GM18526 (cell line): ENCODE data around the gene ESR1.

ENCODE experiments used
- POLR2A ChIP-seq: IDR thresholded peaks from 3 replicates; pipeline ENCODE4 v1.6.1; 2011; ENCODE audit not compliant: insufficient read length; ENCODE audit errors: extremely low read depth

Gene ESR1

DNA sequence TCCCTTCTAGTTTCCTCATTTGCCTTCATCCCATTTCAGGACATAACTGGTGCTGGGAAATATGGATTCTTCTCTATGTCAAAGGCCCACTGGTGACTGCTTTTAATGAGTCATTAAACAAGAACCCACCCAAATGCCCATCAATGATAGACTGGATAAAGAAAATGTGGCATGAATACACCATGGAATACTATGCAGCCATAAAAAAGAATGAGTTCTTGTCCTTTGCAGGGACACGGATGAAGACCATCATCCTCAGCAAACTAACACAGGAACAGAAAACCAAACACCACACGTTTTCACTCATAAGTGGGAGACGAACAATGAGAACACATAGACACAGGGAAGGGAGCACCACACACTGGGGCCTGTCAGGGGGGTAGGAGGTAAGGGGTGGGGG lies 310.7 kb downstream of the ESR1 start:
- TF ChIP-seq POLR2A = no peak

DNA sequence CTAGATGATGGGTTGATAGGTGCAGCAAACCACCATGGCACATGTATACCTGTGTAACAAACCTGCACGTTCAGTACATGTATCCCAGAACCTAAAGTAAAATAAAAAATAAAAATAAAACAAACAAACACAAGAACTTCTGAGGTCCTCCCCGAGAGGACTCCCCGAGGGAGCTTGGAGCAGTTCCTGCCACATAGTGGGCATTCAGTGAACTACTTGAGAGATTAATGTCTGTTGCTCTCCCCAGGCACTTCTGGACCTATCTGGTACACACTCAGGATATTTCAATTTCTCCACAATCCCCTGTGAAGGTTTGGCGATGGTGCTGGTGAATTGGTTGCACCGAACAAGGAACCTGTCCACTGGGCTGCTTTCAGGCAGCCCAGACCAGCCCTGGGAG lies 311.2 kb downstream of the ESR1 start:
- TF ChIP-seq POLR2A = no peak

DNA sequence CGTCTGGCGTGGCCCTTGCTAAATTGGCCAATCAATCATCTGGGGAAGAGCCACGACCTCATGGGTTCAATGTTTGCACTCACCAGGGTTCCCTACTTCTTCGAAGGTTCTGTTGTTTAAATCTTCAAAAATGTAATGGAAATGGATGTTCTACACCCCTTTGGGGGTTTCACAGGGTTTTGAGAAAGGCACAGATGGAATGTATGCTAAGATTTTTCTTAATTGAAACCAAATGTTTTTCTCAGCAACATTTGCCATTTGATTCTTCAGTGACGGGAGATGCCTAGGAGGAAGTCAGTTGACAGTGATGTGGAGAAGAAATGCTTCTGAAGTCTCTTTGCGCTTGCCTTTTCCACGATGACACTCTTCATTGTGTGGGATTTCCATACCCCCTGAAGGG lies 312.3 kb downstream of the ESR1 start:
- no peak for TF ChIP-seq POLR2A

DNA sequence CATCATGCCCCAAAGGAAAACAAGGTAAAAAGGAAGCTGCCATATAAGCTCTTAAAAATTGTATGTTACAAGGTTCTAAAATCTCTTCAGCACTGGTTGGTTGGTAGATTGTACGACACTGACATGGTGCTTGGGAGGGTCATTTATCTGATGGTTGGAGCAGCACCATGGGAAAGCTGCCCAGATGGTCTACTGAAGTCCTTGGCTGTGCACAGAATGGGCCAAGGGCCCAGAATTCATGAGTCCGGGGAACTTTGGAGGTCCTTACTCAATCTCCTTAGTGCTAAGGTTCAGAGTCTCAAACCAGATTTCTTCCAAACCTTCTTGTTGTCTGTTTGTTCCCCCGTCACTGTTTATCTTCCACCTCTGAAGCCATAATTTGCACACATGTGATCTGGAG lies 314.4 kb downstream of the ESR1 start:
- TF ChIP-seq POLR2A = no peak

DNA sequence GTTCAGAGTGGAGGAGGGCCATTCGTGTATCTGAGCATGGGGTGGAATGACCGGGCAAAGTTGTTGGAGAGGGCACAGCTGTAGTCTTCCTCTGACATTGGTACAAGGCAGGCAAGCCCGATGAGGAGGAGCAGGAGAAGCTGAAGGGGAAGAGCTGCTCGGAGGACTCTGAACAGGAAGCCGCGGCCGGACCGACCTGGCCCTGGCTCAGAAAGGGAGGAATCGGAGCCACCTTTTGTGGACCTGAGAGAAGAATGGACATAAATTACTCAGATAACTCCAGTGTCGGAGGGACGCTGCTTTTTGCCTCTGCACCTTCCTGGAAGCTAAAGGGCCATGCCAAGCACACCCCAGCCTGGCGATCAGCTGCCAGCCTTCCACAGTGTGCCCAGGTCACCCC lies 315.0 kb downstream of the ESR1 start:
- no peak for TF ChIP-seq POLR2A

DNA sequence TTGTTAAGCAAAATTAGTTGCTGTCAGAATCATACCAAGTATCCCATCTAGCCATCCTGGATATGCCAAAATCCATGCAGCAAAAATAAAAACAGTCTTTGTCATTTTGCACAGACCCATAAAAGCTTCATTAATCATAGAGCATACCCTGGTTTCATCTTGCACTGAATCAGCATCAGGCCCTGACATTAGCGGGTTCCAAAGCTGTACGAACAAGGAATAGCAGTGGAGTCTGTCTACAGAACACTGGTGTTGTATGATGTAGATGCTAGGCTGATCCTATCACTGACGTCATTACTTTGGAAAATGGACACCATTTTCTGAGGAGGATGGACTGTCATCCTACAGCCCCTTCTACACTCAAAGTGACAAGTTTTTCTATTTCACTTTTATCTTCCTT lies 315.6 kb downstream of the ESR1 start:
- TF ChIP-seq POLR2A = no peak

DNA sequence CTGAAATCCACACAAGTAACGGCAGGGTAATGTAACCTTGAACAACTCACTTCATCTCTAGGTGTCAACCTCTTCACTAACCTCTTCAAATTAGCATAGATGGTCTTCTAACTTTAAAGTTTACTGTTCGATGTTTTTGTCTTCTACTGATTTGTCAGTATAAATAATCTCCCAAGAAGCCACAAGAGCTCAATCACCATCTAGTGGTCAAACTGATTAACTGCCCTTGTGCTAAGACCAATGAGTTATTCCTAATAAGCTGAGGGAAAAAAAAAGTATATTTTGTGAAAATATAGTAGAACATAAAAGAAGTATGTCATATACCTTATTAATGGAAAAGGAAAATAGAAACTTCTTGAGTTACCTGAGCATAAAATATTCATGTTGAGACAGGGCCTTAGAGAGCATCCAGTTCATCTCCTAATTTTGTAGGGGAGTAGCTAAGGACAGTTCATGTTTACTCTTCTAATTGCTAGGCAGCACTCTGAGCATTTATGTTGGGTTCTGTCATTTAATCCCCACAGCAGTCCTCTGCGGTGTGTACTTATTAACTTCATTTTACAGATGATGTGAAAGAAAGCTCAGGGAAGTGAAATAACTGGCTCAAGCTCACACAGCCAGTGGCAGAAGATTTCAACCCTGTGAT lies 317.1 kb downstream of the ESR1 start:
- TF ChIP-seq POLR2A = no peak

DNA sequence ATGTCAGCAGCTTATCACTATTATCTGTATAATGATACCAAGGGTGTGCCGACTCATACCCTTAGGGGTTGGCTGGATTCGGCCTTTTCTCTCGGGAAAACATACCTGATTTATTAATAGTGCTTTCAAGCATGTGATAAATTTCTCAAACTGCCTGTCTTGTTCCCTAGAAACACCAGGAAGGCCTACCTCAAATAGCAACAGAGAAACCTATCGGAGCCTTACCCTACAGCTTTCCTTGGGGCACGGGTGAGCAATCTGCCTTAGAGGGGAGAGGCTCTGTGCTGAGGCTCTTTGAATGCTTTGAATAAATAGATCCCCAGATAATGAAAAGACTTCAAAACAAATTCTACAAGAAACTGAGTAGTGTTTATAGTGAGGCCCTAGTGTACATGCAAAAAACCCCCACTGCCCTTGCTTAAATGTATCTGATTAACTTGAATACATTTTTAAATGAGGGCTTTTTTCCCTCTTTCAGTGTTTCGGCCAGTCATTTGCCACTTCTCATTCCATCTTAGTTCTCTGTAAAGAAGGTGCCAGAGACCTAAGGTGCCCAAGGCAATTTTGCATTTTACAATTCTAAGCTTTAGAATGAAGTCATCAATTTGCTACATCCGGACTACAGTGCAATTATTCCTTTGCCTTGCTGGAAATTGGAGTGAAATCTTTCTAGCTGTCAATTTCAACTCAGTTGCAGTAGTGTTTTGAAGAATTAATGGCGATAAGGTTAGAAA lies 320.1 kb downstream of the ESR1 start:
- TF ChIP-seq POLR2A = no peak

DNA sequence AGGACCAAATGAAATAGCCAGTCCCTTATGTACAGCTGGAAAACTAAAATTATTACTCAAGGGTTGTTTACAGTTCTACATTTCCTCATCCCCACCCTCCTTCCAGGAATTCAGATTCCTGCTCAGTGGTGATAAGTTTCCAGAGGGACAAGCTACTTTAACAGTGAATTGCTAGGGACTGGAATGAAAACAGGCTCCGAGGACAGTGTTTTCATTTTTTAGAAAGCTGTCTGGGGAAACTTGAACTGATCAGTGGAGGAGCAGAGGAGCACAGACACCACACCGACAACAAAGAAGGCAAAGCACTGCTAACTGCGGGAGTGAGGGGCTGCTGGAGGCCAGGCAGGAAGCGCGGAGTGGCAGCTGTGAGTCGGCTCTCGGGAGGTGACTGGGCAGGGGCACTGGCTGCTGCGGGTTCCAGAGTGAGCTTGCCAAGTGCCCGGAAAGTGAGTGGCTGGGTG lies 322.2 kb downstream of the ESR1 start:
- no peak for TF ChIP-seq POLR2A

DNA sequence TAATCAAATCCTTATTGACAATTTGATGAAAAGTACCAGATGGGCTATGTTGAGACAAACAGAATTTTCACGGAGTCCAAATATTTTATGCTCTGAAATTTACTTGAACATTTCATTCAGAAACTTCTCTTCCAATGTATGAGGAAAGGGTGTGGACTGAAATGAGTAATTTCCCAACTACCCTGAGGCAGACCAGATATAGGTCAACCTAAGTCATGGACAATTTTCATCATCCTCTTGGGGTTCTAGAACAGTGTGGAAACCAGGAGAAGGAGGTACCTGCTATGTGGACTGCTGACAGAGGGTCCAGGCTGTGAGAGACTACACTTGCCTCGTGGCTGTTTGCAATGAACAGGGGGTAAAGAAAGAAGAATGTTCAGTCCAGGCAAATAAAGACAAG lies 323.0 kb downstream of the ESR1 start:
- TF ChIP-seq POLR2A = no peak

DNA sequence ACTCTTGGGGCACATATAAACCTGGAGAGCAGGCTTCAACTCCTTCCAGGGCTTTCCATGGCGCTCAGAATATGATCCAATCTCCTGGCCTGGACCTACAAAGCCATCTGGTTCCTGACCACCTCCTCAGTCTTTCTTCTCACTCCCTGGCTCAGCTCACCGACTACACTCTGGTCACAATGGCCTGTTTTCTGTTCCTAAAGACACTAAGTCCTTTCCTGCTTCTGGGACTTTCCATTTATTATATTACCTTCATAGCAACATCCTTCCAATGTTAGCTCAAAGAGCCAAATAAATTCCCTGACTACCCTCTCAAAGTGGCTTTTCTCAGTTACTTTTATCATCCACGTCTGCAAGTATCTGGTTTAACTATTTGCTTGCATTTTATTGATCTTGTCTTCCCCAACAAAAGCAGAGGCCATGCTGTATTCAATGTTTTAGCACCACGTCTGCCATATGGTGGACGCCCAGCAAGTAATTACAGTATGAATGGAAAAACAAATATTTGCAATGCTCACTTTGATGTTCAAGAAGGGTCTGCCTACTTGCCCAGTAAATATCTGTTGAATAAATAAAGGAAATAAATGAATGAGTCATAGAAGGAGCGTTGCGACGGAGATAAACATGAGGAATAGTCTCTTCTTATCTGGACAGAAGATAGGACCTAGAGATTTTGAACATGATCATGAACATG lies 328.4 kb downstream of the ESR1 start:
- TF ChIP-seq POLR2A = no peak

DNA sequence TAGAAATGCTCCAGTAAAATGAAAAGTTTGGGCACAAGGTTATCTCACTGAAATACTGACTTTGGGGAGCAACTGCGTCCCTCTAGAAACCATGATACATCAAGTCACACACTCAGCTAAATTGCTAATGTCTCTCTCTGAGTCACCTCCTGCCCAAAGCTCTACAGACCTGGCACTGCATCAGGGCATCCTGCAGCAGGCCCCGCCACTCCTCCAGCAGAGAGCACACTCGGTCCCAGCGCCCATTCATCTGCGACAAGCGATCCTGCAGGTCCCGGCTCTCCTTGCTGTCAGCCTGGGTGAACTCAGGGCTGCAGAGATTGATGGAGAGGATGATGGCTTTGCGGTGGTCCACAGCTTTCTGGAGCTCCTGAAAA lies 329.0 kb downstream of the ESR1 start:
- no peak for TF ChIP-seq POLR2A

DNA sequence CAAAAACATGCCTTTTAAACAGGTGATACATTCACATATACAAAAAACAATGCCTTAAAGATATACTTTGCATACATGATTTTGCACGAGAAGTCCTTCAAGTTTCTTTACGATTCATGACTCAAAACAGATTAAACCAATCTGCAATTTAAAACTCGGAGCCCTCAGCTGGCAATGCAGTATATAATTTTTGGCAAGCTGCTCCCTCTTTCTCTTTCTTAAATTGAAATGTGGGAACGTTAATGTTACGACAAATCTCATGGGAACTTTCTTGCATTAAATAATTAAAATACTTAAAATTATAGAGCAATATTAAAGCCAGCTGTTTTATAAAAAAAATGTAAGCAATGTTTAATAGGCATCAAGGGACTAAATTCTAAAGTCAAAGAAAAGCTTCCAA lies 334.6 kb downstream of the ESR1 start:
- TF ChIP-seq POLR2A = no peak

DNA sequence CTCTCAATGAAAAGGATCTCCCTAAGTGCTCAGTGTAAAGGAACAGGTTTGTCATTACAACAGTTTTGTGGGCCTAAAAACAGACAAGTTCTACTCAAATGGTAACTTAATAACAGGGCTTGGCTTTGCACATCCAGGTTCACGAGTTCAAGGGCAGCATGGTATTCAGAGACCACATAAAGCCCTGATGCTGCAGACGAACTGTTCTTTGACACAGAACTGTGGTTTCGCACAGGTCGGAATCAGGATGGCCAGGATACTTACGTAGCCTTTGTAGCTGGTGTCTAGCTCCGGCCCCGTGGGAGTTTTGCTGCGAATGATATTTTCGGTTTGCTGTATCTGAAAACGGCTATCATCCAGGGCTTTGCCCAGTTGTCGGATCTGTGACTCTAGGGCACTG lies 335.9 kb downstream of the ESR1 start:
- no peak for TF ChIP-seq POLR2A

DNA sequence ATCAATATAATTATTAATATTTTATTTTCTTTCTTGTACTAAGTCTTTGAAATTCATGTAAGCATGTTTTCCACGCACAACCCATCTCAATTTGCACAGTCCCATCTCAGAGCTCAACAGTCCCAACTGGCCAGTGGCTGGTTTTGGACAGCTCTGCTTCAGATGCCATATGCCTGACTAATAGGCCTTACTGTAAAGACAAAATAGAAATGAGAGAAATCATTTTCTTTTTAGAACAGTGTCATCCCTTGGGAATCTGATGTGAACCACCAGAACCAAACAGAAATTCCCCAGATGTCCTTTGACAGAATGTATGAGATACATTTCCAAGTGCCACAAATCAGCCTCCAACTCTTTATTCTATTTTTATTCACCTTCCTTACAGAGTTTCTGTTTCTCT lies 338.9 kb downstream of the ESR1 start:
- no peak for TF ChIP-seq POLR2A

DNA sequence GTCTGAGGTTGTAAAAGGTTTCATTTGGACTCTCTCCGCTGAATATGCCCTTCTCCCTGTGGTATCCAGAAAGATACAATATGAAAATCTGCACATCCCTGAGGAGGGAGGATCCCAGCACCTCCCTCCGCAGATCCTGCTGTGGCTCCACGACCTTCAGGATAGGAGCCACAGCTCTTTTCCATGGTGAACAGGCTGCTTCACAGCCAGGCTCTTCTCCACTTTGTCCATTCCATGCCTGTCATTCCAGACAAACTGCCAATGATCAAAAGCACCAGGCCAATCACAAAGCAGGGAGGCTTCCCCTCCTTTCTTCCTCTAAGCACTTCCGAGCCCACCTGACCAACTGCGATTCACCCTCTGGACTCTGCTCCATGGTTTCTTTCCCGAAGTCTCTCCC lies 339.8 kb downstream of the ESR1 start:
- TF ChIP-seq POLR2A = no peak
